GM12874 (cell line): ENCODE results near the gene TGFBI.

ENCODE experiments used
- CTCF ChIP-seq: IDR thresholded peaks from 2 replicates; pipeline ENCODE4 v1.5.1; 2011; ENCODE audit warnings: low read depth, mild to moderate bottlenecking, control low read depth, low read length, moderate library complexity; ENCODE audit not compliant: insufficient read depth

Gene TGFBI

GRCh38 chr5:136101884-136102283 is 73.1 kb downstream of the TGFBI start:
- TF ChIP-seq CTCF = no peak

- TF ChIP-seq CTCF = no peak
Measured at GRCh38 chr5:136103118-136103517, 74.3 kb downstream of the TGFBI start.

GRCh38 chr5:136104306-136104965 is 75.6 kb downstream of the TGFBI start:
- no peak for TF ChIP-seq CTCF

- TF ChIP-seq CTCF = no peak
Measured at GRCh38 chr5:136106351-136107031, 77.7 kb downstream of the TGFBI start.

- TF ChIP-seq CTCF = no peak
Measured at GRCh38 chr5:136108180-136108611, 79.4 kb downstream of the TGFBI start.

GRCh38 chr5:136108766-136109165 is 80.0 kb downstream of the TGFBI start:
- TF ChIP-seq CTCF = no peak

GRCh38 chr5:136109453-136110135 is 80.8 kb downstream of the TGFBI start:
- no peak for TF ChIP-seq CTCF
